ENCODE results near the gene ROBO4.

ROBO4 gene

DNA sequence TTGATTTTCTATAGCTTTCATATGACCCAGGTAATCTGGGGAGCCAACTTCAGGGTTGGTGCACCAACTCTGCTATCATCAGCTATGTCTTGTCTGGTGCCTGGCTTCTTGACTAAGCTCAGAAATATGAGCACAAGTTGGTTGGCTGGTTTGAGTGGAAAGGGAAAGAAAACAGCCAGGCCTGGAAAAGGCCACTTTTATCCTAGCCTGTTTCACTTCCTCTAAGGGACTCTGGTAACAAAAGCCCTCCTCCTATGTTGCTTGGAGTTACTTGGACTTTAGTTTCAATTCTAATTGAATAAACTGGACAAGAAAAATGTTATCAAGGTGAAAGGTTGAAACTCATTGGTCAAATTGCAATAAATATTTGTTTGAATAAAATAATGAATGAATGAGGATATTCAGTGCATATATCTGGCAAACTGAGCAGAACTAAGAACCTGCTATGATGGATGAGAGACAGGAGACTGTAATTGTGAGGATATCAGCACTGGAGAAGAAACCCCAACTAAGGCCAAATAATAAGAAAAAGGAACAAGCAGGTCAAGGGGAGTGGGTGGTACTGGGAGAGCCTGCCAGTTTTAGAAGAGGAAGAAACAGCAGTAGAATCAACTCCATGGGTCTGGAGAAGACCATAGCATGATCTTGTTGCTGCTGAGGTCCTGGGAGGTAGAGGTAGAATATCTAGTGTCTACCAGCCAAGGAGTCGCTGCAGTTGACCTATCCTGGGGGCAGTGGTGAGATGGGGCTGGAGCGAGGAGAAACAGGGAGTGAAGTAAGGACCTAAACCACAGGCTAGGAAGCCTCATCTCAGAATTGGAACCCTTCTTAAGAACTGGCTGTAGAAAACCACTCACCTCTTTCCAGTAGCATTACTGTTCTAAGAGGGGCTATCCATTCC lies 8.2 kb downstream of the ROBO4 start:
- Histone ChIP-seq H3K36me3 (ENCODE audit: control insufficient read depth, insufficient read depth, low read length) (no peaks in the 10 kb centered on the region), H3K4me1 (ENCODE audit: control insufficient read depth, insufficient read depth, low read length, poor library complexity, severe bottlenecking) (peaks cover 3% of the 10 kb centered on the region), H3K27ac (ENCODE audit: low read depth, low read length, severe bottlenecking) (no peak overlapping the region), H3K9me3 (ENCODE audit: control insufficient read depth, low read length) (no peaks in the 10 kb centered on the region), H3K4me3 (ENCODE audit: extremely low read depth, insufficient read depth, low read length, poor library complexity, severe bottlenecking) (no peak overlapping the region)
- 88 to 100% methylated on average over 2 of the region's 2 CpGs for WGBS, 2 experiments (ENCODE audit: insufficient coverage in 2 of 2)

DNA sequence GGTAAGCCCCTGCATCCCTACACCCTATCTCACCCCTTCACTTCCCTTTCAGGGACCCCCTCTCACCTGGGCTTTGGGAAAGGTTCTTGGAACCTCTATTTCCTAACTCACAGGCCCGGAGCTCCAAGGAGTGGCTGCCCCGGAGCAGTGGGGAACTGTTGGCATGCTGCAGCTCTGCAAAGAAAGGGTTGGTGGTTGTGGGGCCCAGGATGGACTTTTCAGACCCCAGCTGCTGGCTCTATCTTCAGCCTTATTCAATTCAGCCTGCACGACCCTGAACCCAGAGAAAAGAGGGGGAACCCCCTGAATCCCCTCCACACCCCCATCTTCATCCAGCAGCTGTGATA lies 10.0 kb downstream of the ROBO4 start:
- H3K27ac ChIP-seq (ENCODE audit: low read depth, low read length, severe bottlenecking): no peak overlapping the region
- no peaks in the 10 kb centered on the region for H3K36me3 ChIP-seq (ENCODE audit: control insufficient read depth, insufficient read depth, low read length)
- H3K4me1 ChIP-seq (ENCODE audit: control insufficient read depth, insufficient read depth, low read length, poor library complexity, severe bottlenecking): peaks cover 9% of the 10 kb centered on the region
- WGBS, 2 experiments (ENCODE audit: insufficient coverage in 2 of 2): 93% methylated on average over 2 of the region's 3 CpGs; no CpG with 5 or more reads in 1 of the 2 experiments
- no peaks in the 10 kb centered on the region for H3K9me3 ChIP-seq (ENCODE audit: control insufficient read depth, low read length)
- H3K4me3 ChIP-seq (ENCODE audit: extremely low read depth, insufficient read depth, low read length, poor library complexity, severe bottlenecking): no peak overlapping the region

DNA sequence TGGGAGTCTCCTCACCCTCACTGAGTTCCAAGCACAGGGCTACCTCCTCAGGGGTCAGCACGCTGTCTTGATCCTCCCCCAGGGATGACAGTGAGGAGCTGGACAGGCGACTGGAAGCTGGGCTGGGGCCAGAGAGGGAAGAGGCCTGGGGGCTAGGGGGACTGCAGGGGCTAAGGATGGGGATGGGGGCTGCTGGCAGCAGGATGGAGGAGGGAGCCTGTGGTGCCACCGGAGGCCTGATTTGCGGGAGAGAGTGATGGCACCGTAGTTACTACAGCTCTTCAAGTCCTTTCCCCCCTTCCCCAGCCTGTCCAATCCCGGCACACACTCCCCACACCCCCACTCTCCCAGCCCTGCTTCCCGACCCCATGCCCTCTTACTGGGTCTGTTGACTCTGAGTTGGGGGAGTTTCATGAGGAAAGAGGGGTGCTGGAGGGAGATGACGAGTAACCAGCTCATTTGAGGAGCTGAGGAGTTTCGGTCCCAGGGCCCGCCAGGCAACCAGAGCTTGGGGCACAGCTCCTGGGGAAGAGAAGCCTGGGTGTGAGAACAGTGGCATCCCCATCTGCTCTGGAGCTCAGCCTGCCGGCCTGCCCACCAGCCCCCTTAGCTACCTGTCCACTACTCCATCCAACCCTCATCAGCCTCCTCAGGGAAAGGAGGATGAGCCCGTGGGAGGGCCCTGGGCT lies 10.5 kb downstream of the ROBO4 start:
- H3K4me3 ChIP-seq (ENCODE audit: extremely low read depth, insufficient read depth, low read length, poor library complexity, severe bottlenecking): no peak overlapping the region
- H3K4me1 ChIP-seq (ENCODE audit: control insufficient read depth, insufficient read depth, low read length, poor library complexity, severe bottlenecking): peaks cover 10% of the 10 kb centered on the region
- 90 to 95% methylated on average over 5 to 6 of the region's 12 CpGs for WGBS, 2 experiments (ENCODE audit: insufficient coverage in 2 of 2)
- no peak overlapping the region for H3K27ac ChIP-seq (ENCODE audit: low read depth, low read length, severe bottlenecking)
- no peaks in the 10 kb centered on the region for H3K9me3 ChIP-seq (ENCODE audit: control insufficient read depth, low read length)
- no peaks in the 10 kb centered on the region for H3K36me3 ChIP-seq (ENCODE audit: control insufficient read depth, insufficient read depth, low read length)

DNA sequence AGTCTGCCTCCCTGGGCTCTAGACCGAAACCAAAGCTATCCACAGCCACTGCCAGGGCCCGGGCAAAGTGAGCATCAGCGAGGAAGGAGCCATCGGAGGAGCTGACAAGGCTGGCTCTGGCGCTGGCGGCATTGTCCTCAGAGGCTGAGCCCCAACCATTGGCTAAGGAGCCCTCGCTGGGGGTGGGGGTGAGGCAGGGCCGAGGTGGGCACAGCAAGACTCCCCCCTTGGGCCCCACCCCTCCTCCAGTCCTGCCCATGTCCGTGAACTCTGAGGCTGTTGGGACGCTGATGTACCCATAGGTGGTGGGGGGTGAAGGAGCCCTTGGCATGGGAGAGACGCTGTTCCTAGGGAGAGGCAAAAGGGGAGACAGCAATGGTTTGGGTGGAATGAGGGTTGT lies 11.2 kb downstream of the ROBO4 start:
- 71 to 92% methylated on average over 9 to 10 of the region's 11 CpGs for WGBS, 2 experiments (ENCODE audit: insufficient coverage in 2 of 2)

DNA sequence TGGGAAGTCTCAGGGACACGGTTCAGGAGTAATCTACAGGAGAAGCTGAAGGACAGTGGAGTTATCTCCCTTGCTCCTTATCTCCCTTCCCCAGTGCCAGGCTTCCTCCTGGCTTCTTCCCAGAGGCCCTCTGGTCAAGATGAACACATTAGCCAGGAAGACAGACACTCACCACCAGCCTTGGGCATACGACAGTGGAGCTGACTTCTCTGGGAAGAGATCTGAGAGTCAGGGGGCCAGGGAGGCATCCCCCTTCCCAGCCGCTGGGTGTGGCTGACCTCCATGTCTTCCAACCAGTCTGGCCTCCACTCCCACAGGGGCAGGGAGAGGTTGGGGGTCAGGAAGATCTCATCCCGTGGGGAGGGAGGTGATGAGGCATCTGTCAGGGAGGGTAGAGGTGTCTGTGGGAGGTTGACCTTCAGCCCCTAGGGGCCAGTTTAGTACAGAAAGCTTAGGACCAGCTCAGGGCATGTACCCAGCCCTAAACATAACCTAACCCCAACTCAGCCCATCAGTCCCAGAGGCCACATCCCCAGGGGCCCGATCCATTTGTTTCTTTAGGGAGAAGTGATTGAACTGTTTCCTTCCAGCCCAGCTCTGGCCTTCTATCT lies 12.7 kb downstream of the ROBO4 start:
- no peaks in the 10 kb centered on the region for H3K36me3 ChIP-seq (ENCODE audit: control insufficient read depth, insufficient read depth, low read length)
- H3K4me3 ChIP-seq (ENCODE audit: extremely low read depth, insufficient read depth, low read length, poor library complexity, severe bottlenecking): no peak overlapping the region
- peaks cover 10% of the 10 kb centered on the region for H3K4me1 ChIP-seq (ENCODE audit: control insufficient read depth, insufficient read depth, low read length, poor library complexity, severe bottlenecking)
- H3K9me3 ChIP-seq (ENCODE audit: control insufficient read depth, low read length): no peaks in the 10 kb centered on the region
- WGBS, 2 experiments (ENCODE audit: insufficient coverage in 2 of 2): 89 to 100% methylated on average over 1 of the region's 5 CpGs
- H3K27ac ChIP-seq (ENCODE audit: low read depth, low read length, severe bottlenecking): no peak overlapping the region

More for the DNA sequence above, 11.2 kb downstream of the ROBO4 start:
- H3K27ac ChIP-seq (ENCODE audit: low read depth, low read length, severe bottlenecking): no peak overlapping the region
- no peaks in the 10 kb centered on the region for H3K36me3 ChIP-seq (ENCODE audit: control insufficient read depth, insufficient read depth, low read length)
- no peak overlapping the region for H3K4me3 ChIP-seq (ENCODE audit: extremely low read depth, insufficient read depth, low read length, poor library complexity, severe bottlenecking)
- no peaks in the 10 kb centered on the region for H3K9me3 ChIP-seq (ENCODE audit: control insufficient read depth, low read length)
- H3K4me1 ChIP-seq (ENCODE audit: control insufficient read depth, insufficient read depth, low read length, poor library complexity, severe bottlenecking): peaks cover 10% of the 10 kb centered on the region

DNA sequence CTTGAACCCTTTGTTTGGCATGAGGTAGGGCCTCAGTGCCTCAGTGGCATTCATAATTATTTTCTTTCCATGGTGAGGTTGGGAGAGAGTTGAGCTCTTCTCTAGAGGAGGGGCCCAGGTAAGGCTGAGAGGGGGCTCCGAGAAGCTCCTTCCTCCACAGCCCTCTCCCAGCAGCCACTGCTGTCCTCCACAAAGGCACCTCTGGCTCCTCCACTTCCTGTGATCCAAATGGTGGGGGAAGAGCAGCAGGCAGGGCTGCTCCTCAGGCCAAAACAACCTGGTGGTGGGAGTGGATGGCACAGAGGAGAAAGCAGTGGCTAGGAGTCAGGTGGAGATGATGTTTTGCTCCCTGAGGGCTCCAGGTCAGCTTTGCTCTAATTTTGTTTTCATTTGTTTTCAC lies 13.3 kb downstream of the ROBO4 start:
- Histone ChIP-seq H3K36me3 (ENCODE audit: control insufficient read depth, insufficient read depth, low read length) (no peaks in the 10 kb centered on the region), H3K4me3 (ENCODE audit: extremely low read depth, insufficient read depth, low read length, poor library complexity, severe bottlenecking) (no peak overlapping the region), H3K9me3 (ENCODE audit: control insufficient read depth, low read length) (no peaks in the 10 kb centered on the region), H3K4me1 (ENCODE audit: control insufficient read depth, insufficient read depth, low read length, poor library complexity, severe bottlenecking) (peaks cover 10% of the 10 kb centered on the region), H3K27ac (ENCODE audit: low read depth, low read length, severe bottlenecking) (no peak overlapping the region)
- 80% methylated on average over 1 of the region's 1 CpG; no CpG with 5 or more reads in 1 of the 2 experiments for WGBS, 2 experiments (ENCODE audit: insufficient coverage in 2 of 2)

DNA sequence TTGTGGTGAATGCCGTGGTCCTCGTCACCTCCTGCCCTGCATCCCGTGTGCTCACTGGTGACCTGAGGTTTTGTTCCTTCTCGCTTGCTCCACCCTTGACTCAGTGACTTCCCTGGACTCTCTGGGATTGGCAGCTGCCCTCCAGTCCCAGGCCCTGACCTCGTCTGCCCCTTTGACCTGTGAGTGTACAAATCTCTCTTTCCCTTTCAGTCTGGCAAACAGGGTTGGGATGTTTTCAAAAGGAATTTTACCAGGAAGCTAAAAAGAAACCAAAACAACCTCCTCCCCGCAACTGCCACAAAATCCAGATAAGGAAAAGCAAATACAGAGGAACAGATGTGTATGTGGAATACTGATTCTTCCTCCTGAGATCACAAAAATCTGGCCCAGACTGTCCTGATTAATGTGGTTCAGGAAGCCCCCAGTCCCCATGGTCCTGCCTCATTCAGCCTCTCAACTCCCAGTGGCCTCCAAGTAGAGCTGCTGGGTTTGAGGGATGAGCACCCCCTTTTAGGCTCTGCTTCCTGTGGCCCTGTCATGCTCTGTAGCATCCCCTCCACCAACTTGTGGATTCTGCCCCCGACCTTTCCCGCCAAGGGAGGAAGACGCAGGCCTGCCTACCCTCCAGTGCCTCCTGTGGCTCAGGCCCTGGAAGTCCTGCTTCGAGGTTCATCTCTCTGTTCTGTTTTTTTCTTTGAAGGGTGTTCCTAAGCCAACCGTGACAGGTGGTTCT lies 15.2 kb downstream of the ROBO4 start:
- Histone ChIP-seq H3K4me1 (ENCODE audit: control insufficient read depth, insufficient read depth, low read length, poor library complexity, severe bottlenecking) (peaks cover 10% of the 10 kb centered on the region), H3K27ac (ENCODE audit: low read depth, low read length, severe bottlenecking) (no peak overlapping the region), H3K4me3 (ENCODE audit: extremely low read depth, insufficient read depth, low read length, poor library complexity, severe bottlenecking) (no peak overlapping the region), H3K36me3 (ENCODE audit: control insufficient read depth, insufficient read depth, low read length) (no peaks in the 10 kb centered on the region), H3K9me3 (ENCODE audit: control insufficient read depth, low read length) (no peaks in the 10 kb centered on the region)
- 83 to 87% methylated on average over 7 to 9 of the region's 11 CpGs for WGBS, 2 experiments (ENCODE audit: insufficient coverage in 2 of 2)

DNA sequence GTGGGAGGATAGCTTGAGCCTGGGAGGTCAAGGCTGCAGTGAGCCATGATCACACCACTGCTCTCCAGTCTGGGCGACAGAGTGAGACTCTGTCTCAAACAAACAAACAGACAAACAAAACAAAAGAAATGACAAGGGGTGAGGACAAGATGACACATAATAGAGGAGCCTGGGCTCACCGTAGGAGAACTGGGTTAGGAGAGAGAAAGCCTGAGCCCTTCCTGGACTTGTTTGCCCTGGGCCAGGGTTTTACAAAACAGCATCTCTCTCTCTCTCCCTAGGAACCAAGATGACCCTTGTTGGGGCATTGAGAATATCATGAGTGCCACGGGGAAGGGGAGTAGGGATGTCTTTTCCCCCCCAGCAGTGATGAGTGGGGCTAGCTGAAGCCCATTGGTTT lies 16.7 kb downstream of the ROBO4 start:
- H3K36me3 ChIP-seq (ENCODE audit: control insufficient read depth, insufficient read depth, low read length): no peaks in the 10 kb centered on the region
- H3K4me3 ChIP-seq (ENCODE audit: extremely low read depth, insufficient read depth, low read length, poor library complexity, severe bottlenecking): no peak overlapping the region
- no peaks in the 10 kb centered on the region for H3K9me3 ChIP-seq (ENCODE audit: control insufficient read depth, low read length)
- peaks cover 10% of the 10 kb centered on the region for H3K4me1 ChIP-seq (ENCODE audit: control insufficient read depth, insufficient read depth, low read length, poor library complexity, severe bottlenecking)
- H3K27ac ChIP-seq (ENCODE audit: low read depth, low read length, severe bottlenecking): no peak overlapping the region
- 57 to 100% methylated on average over 1 of the region's 3 CpGs for WGBS, 2 experiments (ENCODE audit: insufficient coverage in 2 of 2)

DNA sequence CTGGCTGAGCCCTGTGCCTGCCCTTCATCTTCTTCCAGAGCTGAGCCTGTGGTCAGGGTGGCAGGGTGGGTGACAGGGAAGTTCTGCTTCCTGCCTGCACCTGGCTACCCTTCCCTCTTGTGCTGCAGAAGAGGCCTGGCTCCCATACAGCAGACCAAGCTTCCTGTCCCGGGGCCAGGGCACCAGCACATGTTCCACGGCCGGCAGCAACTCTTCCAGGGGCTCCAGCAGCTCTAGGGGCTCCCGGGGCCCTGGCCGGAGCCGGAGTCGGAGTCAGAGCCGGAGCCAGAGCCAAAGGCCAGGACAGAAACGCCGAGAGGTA lies 17.4 kb downstream of the ROBO4 start:
- Histone ChIP-seq H3K36me3 (ENCODE audit: control insufficient read depth, insufficient read depth, low read length) (no peaks in the 10 kb centered on the region), H3K9me3 (ENCODE audit: control insufficient read depth, low read length) (no peaks in the 10 kb centered on the region), H3K4me3 (ENCODE audit: extremely low read depth, insufficient read depth, low read length, poor library complexity, severe bottlenecking) (no peak overlapping the region), H3K4me1 (ENCODE audit: control insufficient read depth, insufficient read depth, low read length, poor library complexity, severe bottlenecking) (peaks cover 10% of the 10 kb centered on the region), H3K27ac (ENCODE audit: low read depth, low read length, severe bottlenecking) (no peak overlapping the region)
- WGBS, 2 experiments (ENCODE audit: insufficient coverage in 2 of 2): 91 to 93% methylated on average over 10 of the region's 10 CpGs

DNA sequence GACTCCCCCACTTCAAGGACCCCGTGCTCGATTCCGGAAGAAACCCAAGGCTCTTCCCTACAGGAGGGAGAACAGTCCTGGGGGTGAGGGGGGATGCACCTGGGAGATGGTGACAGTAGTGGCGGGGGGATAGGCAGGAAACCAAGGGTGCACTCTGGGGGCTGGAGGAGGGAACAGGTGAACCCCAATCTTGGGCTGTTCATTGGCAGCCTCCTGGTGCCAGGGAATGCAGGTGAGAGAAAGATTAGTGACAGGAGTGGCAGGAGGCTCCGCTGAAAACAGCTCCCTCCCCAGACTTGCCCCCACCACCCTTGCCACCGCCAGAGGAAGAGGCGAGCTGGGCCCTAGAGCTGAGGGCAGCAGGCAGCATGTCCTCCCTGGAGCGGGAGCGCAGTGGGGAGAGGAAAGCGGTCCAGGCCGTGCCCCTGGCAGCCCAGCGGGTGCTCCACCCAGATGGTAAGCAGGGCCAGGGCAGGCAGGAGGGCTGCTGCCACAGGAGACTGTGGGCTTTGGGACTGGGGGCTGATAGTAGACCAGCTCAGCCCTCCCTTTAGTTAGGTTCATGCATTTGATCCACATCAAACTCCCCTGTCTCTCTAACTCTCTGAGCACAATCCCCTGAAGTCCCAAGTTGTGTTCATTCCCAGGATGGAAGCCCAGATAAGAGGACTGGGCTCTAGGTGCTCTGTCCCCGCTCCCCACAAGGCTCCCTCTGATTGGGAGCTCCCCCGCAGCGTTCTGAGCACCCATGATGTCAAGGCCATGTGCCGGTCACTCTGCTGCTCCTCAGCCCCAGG lies 18.0 kb downstream of the ROBO4 start:
- Histone ChIP-seq H3K4me3 (ENCODE audit: extremely low read depth, insufficient read depth, low read length, poor library complexity, severe bottlenecking) (no peak overlapping the region), H3K9me3 (ENCODE audit: control insufficient read depth, low read length) (no peaks in the 10 kb centered on the region), H3K4me1 (ENCODE audit: control insufficient read depth, insufficient read depth, low read length, poor library complexity, severe bottlenecking) (peaks cover 7% of the 10 kb centered on the region), H3K27ac (ENCODE audit: low read depth, low read length, severe bottlenecking) (no peak overlapping the region), H3K36me3 (ENCODE audit: control insufficient read depth, insufficient read depth, low read length) (no peaks in the 10 kb centered on the region)
- 92 to 98% methylated on average over 6 to 11 of the region's 16 CpGs for WGBS, 2 experiments (ENCODE audit: insufficient coverage in 2 of 2)
